Heart right ventricle (tissue), 16 donors: ENCODE data around the gene CGREF1. TPM values are rescaled to one million over a fixed set of nuclear protein-coding genes. Genes with fewer than 3 reads are reported as not detected.

ENCODE experiments used
- ATAC-seq, 8 donors: fragments of 200-7000 bp; cut with Tn5 transposase; one replicate each; pipeline ENCODE4 v1.9.1; 2020; ENCODE audit warnings: mild to moderate bottlenecking in 8 of 8, moderate library complexity in 8 of 8, moderate number of reproducible peaks in 1 of 8
- DNase-seq, 2 donors: peaks; one replicate each; pipeline ENCODE4 v3.0.0-alpha.2; 2020
- H3K27ac ChIP-seq, 10 donors: fragments of 200-600 bp; sonication (generic) in 2 of 10; one replicate each; pipeline versions ENCODE4 v1.5.0 to v1.8.0; 2020 to 2022; ENCODE audit warnings: mild to moderate bottlenecking in 3 of 10
- H3K27me3 ChIP-seq, 7 donors: fragments of 200-600 bp; one replicate each; pipeline ENCODE4 v1.8.0; 2021 to 2022; ENCODE audit warnings: mild to moderate bottlenecking in 2 of 7
- H3K36me3 ChIP-seq, 9 donors: fragments of 200-600 bp; sonication (generic) in 1 of 9; one replicate each; pipeline versions ENCODE4 v1.5.0 to v1.8.0; 2020 to 2022; ENCODE audit warnings: mild to moderate bottlenecking in 2 of 9
- H3K4me1 ChIP-seq, 9 donors: fragments of 200-600 bp; sonication (generic) in 1 of 9; one replicate each; pipeline versions ENCODE4 v1.5.0 to v1.8.0; 2020 to 2022; ENCODE audit warnings: mild to moderate bottlenecking in 4 of 9
- H3K4me3 ChIP-seq, 10 donors: fragments of 200-600 bp; sonication (generic) in 2 of 10; one replicate each; pipeline versions ENCODE4 v1.5.0 to v1.8.0; 2020 to 2022; ENCODE audit warnings: mild to moderate bottlenecking in 7 of 10, moderate library complexity in 2 of 10
- H3K9me3 ChIP-seq, 11 donors: fragments of 200-600 bp in 10 of 11; sonication (generic) in 2 of 11; one replicate each; pipeline versions ENCODE4 v1.5.0 to v1.8.0; 2013 to 2022; ENCODE audit warnings: mild to moderate bottlenecking in 2 of 11, control low read depth in 1 of 11, moderate library complexity in 1 of 11
- WGBS, 2 donors: extraction: QIAGEN DNeasy Blood & Tissue Kit; methylation state at CpG; one replicate each; pipeline ENCODE4 v1.1.7; 2013; ENCODE audit warnings: inconsistent platforms in 1 of 2; 5-methylcytosine and 5-hydroxymethylcytosine counted together
- intact Hi-C, 10 donors: fragments of 100-400 bp; cut with DNase I; formaldehyde crosslinking; loops; one replicate each; pipeline versions ENCODE4 v1.11.1 to v1.14.2; 2022
- polyA plus RNA-seq, 2 donors: library from polyadenylated mRNA; stranded (reverse); fragments of 200-250 nt; gene quantifications; one replicate each; pipeline ENCODE4 v1.2.3, GENCODE V29; 2013
- total RNA-seq, 10 donors: library from RNA; stranded (reverse); fragmentation: NEBNext Ultra II Directional in 3 of 10; extraction: Animal tissue kit (Norgen Biotek cat#: 25700) in 3 of 10; gene quantifications; one replicate each; pipeline versions ENCODE4 v1.2.1 to v1.2.4, GENCODE V29; 2021 to 2023
- TF ChIP-seq, protein P1 (sequence below), 9 donors: fragments of 200-600 bp; sonication (generic) in 2 of 9; IDR thresholded peaks; one replicate each; pipeline versions ENCODE4 v1.5.0 to v1.8.0; 2021 to 2022; ENCODE audit warnings: antibody characterized with exemption in 9 of 9, mild to moderate bottlenecking in 5 of 9, moderate library complexity in 1 of 9
- donor health status: Arrhythmogenic right ventricular cardiomyopathy.
- donor health status: ischemic (EF 13 %, LVEDD 7.1; RV severe dilation, severe dysfunction).
- donor health status: healthy with polysubstance abuse.
- donor health status: DM: no; HTN: yes; CAD: no.
- donor health status: DM: no; HTN: no; CAD: no.
- donor health status: ischemic (EF 25% LVEDD 6.9; RV normal size, moderate dysfunction).
- donor health status: ischemic (EF 25% LVEDD 5.7; RV mildly dilated, moderate dysfunction).
- donor health status: healthy.
- donor health status: DM: yes; HTN: yes; CAD: no.
- donor health status: Ischemic cardiomyopathy.
- donor health status: ischemic (EF 35%, LVEDD 5.7; RV mildly dilated, moderate dysfunction).
- donor health status: nonischemic (EF 11% LVEDD 7.7; RV severe dilation, severe dysfunction).
- donor health status: DM: yes; HTN: yes; CAD: no.
- donor health status: PGD.
- donor health status: ischemic (EF 29% LVEDD 5.4; RV normal size, mild dysfunction).
- donor health status: nonischemic (EF 23%, LVEDD 6.1; RV moderate dilation, normal function).

The CGREF1 gene
- total and polyA plus RNA-seq, 12 donors = 0.21 to 1.2 (median 0.68) TPM

DNA sequence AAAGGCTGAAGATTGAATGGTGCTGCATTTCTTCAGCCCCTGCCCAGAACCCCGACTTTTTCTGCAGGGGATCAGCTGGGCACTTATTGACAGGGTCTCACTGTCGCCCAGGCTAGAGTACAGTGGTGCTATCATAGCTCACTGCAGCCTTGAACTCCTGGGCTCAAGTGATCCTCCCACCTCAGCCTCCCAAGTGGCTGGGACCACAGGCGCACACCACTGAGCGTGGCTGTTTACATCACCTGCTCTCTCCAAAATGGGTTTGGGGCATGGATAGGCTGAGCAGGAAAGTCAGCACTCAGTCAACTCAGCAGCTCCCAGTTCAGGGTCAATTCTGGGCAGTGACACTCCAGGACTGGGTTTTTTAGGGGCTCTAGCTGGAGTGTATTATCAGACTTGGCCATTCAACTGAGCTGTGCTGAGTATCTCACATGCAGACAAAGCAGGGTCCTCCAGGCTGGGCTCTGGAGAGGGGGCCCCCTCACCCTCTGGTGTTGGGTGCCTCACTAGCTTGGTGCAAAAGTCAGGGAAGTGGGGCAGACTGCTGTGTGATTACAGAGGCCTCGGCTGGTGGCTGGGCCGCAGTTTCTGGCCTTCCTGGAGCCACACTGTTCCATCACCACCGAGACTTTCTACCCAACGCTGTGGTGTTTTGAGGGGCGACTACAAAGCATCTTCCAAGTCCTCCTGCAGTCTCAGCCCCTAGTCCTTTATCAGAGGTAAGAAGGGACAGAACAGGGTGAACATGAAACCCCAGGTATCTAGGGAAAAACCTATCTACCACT, 9.1 kb upstream of the CGREF1 start:
- no peak for DNase-seq
- WGBS, 2 donors = 90 to 92% methylated on average over 9 of the region's 9 CpGs
- Histone ChIP-seq H3K36me3 (peaks cover 0 to 42% (median 28%) of the 10 kb centered on the region in 9 donors), H3K4me1 (peaks cover 0 to 22% (median 14%) of the 10 kb centered on the region in 9 donors), H3K27me3 (no peaks in the 10 kb centered on the region), H3K4me3 (no peak overlapping the region), H3K9me3 (no peaks in the 10 kb centered on the region), H3K27ac (no peak overlapping the region)
- intact Hi-C loops = no loop called here
- TF ChIP-seq, protein P1, sequence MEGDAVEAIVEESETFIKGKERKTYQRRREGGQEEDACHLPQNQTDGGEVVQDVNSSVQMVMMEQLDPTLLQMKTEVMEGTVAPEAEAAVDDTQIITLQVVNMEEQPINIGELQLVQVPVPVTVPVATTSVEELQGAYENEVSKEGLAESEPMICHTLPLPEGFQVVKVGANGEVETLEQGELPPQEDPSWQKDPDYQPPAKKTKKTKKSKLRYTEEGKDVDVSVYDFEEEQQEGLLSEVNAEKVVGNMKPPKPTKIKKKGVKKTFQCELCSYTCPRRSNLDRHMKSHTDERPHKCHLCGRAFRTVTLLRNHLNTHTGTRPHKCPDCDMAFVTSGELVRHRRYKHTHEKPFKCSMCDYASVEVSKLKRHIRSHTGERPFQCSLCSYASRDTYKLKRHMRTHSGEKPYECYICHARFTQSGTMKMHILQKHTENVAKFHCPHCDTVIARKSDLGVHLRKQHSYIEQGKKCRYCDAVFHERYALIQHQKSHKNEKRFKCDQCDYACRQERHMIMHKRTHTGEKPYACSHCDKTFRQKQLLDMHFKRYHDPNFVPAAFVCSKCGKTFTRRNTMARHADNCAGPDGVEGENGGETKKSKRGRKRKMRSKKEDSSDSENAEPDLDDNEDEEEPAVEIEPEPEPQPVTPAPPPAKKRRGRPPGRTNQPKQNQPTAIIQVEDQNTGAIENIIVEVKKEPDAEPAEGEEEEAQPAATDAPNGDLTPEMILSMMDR (IDR thresholded peaks at IDR 0.05) = no peak
- ATAC-seq = no peak

DNA sequence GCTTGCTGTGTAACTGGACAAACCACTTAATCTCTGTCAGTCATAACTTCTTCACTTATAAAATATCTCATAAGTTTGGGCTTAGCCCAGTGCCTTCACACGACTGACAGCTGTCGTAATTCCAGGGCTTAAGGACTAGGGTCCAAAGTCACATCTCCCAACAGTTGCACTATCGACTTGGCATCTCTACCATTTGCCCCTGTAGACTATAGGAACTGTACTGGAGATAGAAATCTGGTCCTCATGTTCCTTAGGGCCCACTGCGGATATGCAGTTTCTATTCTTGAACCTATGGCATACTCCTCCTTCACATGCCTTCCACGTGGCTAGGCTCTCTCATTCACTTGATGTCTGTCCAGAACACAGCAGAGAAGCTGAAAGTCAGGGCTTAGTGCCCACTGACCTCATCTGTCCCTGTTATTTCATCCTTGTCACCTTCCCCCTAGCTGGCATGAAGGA, 7.4 kb upstream of the CGREF1 start:
- intact Hi-C loops = no loop called here
- TF ChIP-seq, protein P1 (IDR thresholded peaks at IDR 0.05) = no peak
- peak overlapping the region in 4 of 10 donors; percentile 9 to 55 (median 12) for H3K27ac ChIP-seq
- ATAC-seq = peak in 7 of 8 donors; percentile 44 to 75 (median 49)
- no peak overlapping the region for H3K4me3 ChIP-seq
- peaks cover 0 to 24% (median 16%) of the 10 kb centered on the region in 9 donors for H3K36me3 ChIP-seq
- WGBS, 2 donors = 32 to 37% methylated on average over 5 of the region's 5 CpGs
- H3K27me3 ChIP-seq = no peaks in the 10 kb centered on the region
- H3K4me1 ChIP-seq = peaks cover 0 to 20% (median 10%) of the 10 kb centered on the region in 9 donors
- no peaks in the 10 kb centered on the region for H3K9me3 ChIP-seq
- peak in 1 of 2 donors; percentile 38 for DNase-seq

DNA sequence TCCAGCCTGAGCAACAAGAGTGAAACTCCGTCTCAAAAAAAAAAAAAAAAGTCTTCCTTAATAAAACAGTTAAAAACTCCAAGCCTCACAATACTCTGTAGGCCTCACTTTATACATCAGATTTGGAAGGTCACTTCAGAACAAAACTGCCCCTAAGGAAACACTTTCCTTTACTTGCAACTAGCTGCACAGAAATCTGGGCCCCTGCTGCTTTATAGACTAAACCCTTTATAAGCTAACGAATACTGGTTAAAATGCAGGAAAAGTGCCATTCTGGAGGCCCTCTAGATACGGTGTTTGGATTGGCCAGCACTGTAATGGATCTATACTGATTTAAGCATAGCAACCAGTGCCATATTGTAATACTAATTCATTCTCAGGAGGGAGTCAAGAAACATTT, 6.2 kb upstream of the CGREF1 start:
- TF ChIP-seq, protein P1 (IDR thresholded peaks at IDR 0.05) = no peak
- H3K27ac ChIP-seq = no peak overlapping the region
- WGBS, 2 donors = 91 to 97% methylated on average over 3 of the region's 3 CpGs
- ATAC-seq = no peak
- H3K9me3 ChIP-seq = no peaks in the 10 kb centered on the region
- no peak for DNase-seq
- H3K27me3 ChIP-seq = peaks cover 0 to 1% (median 0%) of the 10 kb centered on the region in 7 donors
- no peak overlapping the region for H3K4me3 ChIP-seq
- peaks cover 0 to 20% (median 10%) of the 10 kb centered on the region in 9 donors for H3K4me1 ChIP-seq
- H3K36me3 ChIP-seq = peaks cover 0 to 12% (median 4%) of the 10 kb centered on the region in 9 donors
- intact Hi-C loops = no loop called here

DNA sequence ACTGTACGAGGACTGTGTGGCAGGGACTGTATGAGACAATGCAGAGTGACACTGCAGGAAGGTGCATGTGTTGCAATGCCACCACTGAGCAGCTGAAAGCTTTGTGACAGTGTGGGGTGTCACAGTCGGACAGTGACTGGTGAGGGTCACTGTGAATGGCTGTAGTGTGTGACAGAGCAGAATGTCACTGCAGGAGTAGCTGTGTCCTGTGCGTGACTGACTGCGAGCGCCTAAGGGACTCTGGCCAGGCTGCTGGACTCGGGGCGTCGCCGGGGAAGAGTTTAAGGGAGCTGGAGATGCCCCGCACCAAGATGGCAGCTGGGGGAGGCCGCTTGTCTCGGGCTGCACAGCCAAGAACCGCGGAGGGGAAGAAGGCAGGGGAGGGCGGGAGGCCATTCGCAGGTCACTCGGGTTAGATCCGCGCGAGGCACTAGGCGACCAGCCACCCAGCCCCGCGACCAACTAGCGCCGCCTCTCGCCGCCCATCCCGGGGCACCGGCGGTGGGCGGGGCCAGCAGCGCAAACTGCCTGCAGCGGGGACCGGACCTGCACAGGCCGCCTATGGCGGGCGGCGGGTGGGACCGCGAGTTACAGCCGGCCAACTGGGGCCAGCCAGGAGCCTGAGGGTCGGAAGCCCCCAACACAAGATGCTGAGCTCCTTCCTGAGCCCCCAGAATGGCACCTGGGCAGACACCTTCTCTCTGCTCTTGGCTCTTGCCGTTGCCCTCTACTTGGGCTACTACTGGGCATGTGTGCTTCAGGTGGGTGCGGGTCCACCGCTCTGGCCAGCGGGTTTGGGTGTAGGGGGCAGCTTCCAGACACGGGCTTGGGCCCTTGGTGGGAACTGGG, 4.6 kb upstream of the CGREF1 start, which contains the start of gene ABHD1:
Gene ABHD1 (plus strand): TSS at position 514 of the 849 bp plus-strand sequence. CDS start 134 bp downstream, at position 648.
- Histone ChIP-seq H3K4me1 (peaks cover under 1 to 25% (median 11%) of the 10 kb centered on the region in 9 donors), H3K9me3 (no peaks in the 10 kb centered on the region), H3K27ac (peak within 1 kb of the TSS in 9 of 10 donors; percentile 42 to 81 (median 67)), H3K4me3 (peak within 1 kb of the TSS; percentile 4 to 85 (median 68)), H3K27me3 (peaks cover under 1 to 16% (median 11%) of the 10 kb centered on the region in 7 donors), H3K36me3 (no peaks in the 10 kb centered on the region)
- ATAC-seq = peak; percentile 79 to 93 (median 87)
- intact Hi-C loops = no loop called here
- WGBS, 2 donors = 7% methylated on average over 47 of the region's 47 CpGs
- DNase-seq = peak; percentile 67 to 82
- TF ChIP-seq, protein P1 (IDR thresholded peaks at IDR 0.05) = peak in 3 of 9 donors; percentile 9 to 34 (median 24)
